H9 (cell line): ENCODE measurements around the gene FEV. TPM values are rescaled to one million over a fixed set of nuclear protein-coding genes. Genes with fewer than 3 reads are reported as not detected.

Experiments
- DNase-seq: peaks from one replicate; pipeline ENCODE4 v3.0.0-alpha.2; 2017
- H2AFZ ChIP-seq: one replicate; pipeline ENCODE4 v1.6.1; 2013; ENCODE audit warnings: mild to moderate bottlenecking, low read length, control low read depth, moderate library complexity
- H2AK5ac ChIP-seq: 2 replicates; pipeline ENCODE4 v1.6.1; 2013; ENCODE audit warnings: low read length, control low read depth, mixed read lengths; ENCODE audit not compliant: insufficient read length
- H2BK120ac ChIP-seq: one replicate; pipeline ENCODE4 v1.6.1; 2013; ENCODE audit warnings: low read depth, mild to moderate bottlenecking, low read length, control low read depth, inconsistent platforms; ENCODE audit not compliant: poor library complexity, severe bottlenecking
- H2BK12ac ChIP-seq: 2 replicates; pipeline ENCODE4 v1.6.1; 2013; ENCODE audit warnings: low read length, control low read depth, mixed read lengths, low read depth; ENCODE audit not compliant: insufficient read length
- H2BK15ac ChIP-seq: 2 replicates; pipeline ENCODE4 v1.6.1; 2013; ENCODE audit warnings: low read depth, low read length, control low read depth
- H2BK20ac ChIP-seq: one replicate; pipeline ENCODE4 v1.6.1; 2013; ENCODE audit warnings: low read depth, mild to moderate bottlenecking, low read length, control low read depth, inconsistent platforms; ENCODE audit not compliant: poor library complexity, severe bottlenecking
- H2BK5ac ChIP-seq: 2 replicates; pipeline ENCODE4 v1.6.1; 2013; ENCODE audit warnings: low read length, control low read depth, mixed read lengths; ENCODE audit not compliant: insufficient read length
- H3K14ac ChIP-seq: 2 replicates; pipeline ENCODE4 v1.6.1; 2013; ENCODE audit warnings: low read length, control low read depth; ENCODE audit not compliant: insufficient read depth
- H3K18ac ChIP-seq: 2 replicates; pipeline ENCODE4 v1.6.1; 2013; ENCODE audit warnings: low read depth, mild to moderate bottlenecking, mixed read lengths, low read length, control low read depth; ENCODE audit not compliant: insufficient read length
- H3K23ac ChIP-seq: 2 replicates; pipeline ENCODE4 v1.6.1; 2013; ENCODE audit warnings: low read length, control low read depth, mixed read lengths, low read depth; ENCODE audit not compliant: insufficient read length
- H3K23me2 ChIP-seq: 2 replicates; pipeline ENCODE4 v1.6.1; 2013; ENCODE audit warnings: low read depth, mild to moderate bottlenecking, mixed read lengths, low read length, control low read depth; ENCODE audit not compliant: insufficient read length, poor library complexity, severe bottlenecking
- H3K27ac ChIP-seq: 2 replicates; pipeline ENCODE4 v1.5.1; 2013; ENCODE audit warnings: low read length, control low read depth, mixed read lengths, low read depth; ENCODE audit not compliant: insufficient read length
- H3K27me3 ChIP-seq: 2 replicates; pipeline ENCODE4 v1.6.1; 2013; ENCODE audit warnings: low read length, control low read depth, inconsistent platforms; ENCODE audit not compliant: insufficient read depth
- H3K4ac ChIP-seq: 2 replicates; pipeline ENCODE4 v1.6.1; 2013; ENCODE audit warnings: low read depth, mild to moderate bottlenecking, control low read depth, inconsistent platforms, low read length, moderate library complexity
- H3K4me1 ChIP-seq: 2 replicates; pipeline ENCODE4 v1.6.1; 2013; ENCODE audit warnings: low read length, control low read depth, inconsistent platforms; ENCODE audit not compliant: insufficient read depth
- H3K4me2 ChIP-seq: 2 replicates; pipeline ENCODE4 v1.6.1; 2013; ENCODE audit warnings: low read length, control low read depth, mixed read lengths; ENCODE audit not compliant: insufficient read length, insufficient read depth
- H3K56ac ChIP-seq: 2 replicates; pipeline ENCODE4 v1.6.1; 2013; ENCODE audit warnings: low read depth, mild to moderate bottlenecking, mixed read lengths, low read length, control low read depth; ENCODE audit not compliant: insufficient read length
- H3K79me1 ChIP-seq: 2 replicates; pipeline ENCODE4 v1.6.1; 2013; ENCODE audit warnings: low read depth, mild to moderate bottlenecking, moderate library complexity, low read length, control low read depth, inconsistent platforms; ENCODE audit not compliant: insufficient read depth, poor library complexity, severe bottlenecking
- H3K79me2 ChIP-seq: 2 replicates; pipeline ENCODE4 v1.6.1; 2013; ENCODE audit warnings: low read length, control low read depth, inconsistent platforms; ENCODE audit not compliant: insufficient read depth
- H3K9ac ChIP-seq: 2 replicates; pipeline ENCODE4 v1.6.1; 2013; ENCODE audit warnings: low read length, control low read depth, mixed read lengths; ENCODE audit not compliant: insufficient read length; ENCODE audit errors: extremely low read depth
- H3K9me3 ChIP-seq: one replicate; pipeline ENCODE4 v1.6.1; 2013; ENCODE audit warnings: low read depth, low read length, inconsistent platforms; ENCODE audit not compliant: control insufficient read depth
- H3T11ph ChIP-seq: one replicate; pipeline ENCODE4 v1.6.1; 2013; ENCODE audit warnings: mild to moderate bottlenecking, low read length, control low read depth, inconsistent platforms
- H4K20me1 ChIP-seq: one replicate; pipeline ENCODE4 v1.6.1; 2013; ENCODE audit not compliant: control insufficient read depth, insufficient read length, insufficient read depth
- H4K5ac ChIP-seq: 2 replicates; pipeline ENCODE4 v1.6.1; 2013; ENCODE audit warnings: low read depth, mild to moderate bottlenecking, mixed read lengths, low read length, control low read depth; ENCODE audit not compliant: insufficient read length
- H4K8ac ChIP-seq: replicated peaks from 2 replicates; pipeline ENCODE4 v1.6.1; 2013; ENCODE audit warnings: low read length, control low read depth, mixed read lengths, low read depth; ENCODE audit not compliant: insufficient read length
- H4K91ac ChIP-seq: 2 replicates; pipeline ENCODE4 v1.6.1; 2013; ENCODE audit warnings: low read depth, mild to moderate bottlenecking, moderate library complexity, mixed read lengths, low read length, control low read depth; ENCODE audit not compliant: insufficient read length
- H3K27ac Mint-ChIP-seq, 3 experiments: 2 replicates in 2 of 3; 3 replicates in 1 of 3; pipeline ENCODE4 v1.8.0; 2020 to 2021; ENCODE audit warnings: mixed read lengths in 3 of 3, mild to moderate bottlenecking in 1 of 3, moderate library complexity in 1 of 3
- H3K27me3 Mint-ChIP-seq: 2 replicates; pipeline ENCODE4 v1.8.0; 2021; ENCODE audit warnings: low read depth, mild to moderate bottlenecking, moderate library complexity, mixed read lengths
- H3K36me3 Mint-ChIP-seq, 3 experiments: 2 replicates in 2 of 3; 3 replicates in 1 of 3; pipeline ENCODE4 v1.8.0; 2020 to 2021; ENCODE audit warnings: low read depth in 3 of 3, mixed read lengths in 3 of 3; ENCODE audit not compliant: insufficient read depth in 1 of 3
- H3K4me1 Mint-ChIP-seq, 2 experiments: 2 replicates each; pipeline ENCODE4 v1.8.0; 2020; ENCODE audit warnings: mixed read lengths in 2 of 2
- H3K4me3 Mint-ChIP-seq, 2 experiments: 2 replicates in 1 of 2; 3 replicates in 1 of 2; pipeline ENCODE4 v1.8.0; 2020 to 2021; ENCODE audit warnings: mild to moderate bottlenecking in 2 of 2, mixed read lengths in 2 of 2, moderate library complexity in 1 of 2
- H3K9me3 Mint-ChIP-seq, 2 experiments: 2 replicates in 1 of 2; 3 replicates in 1 of 2; pipeline ENCODE4 v1.8.0; 2020; ENCODE audit warnings: mild to moderate bottlenecking in 2 of 2, mixed read lengths in 2 of 2, moderate library complexity in 1 of 2
- WGBS: extraction: QIAGEN DNeasy Blood & Tissue Kit; methylation state at CpG from one replicate; pipeline ENCODE4 v1.1.7; 2013; ENCODE audit warnings: missing lambda C conversion rate, low lambda C conversion rate, mixed read lengths; ENCODE audit not compliant: insufficient read length; ENCODE audit errors: extremely low coverage; 5-methylcytosine and 5-hydroxymethylcytosine counted together
- total RNA-seq: library from RNA; stranded (reverse); gene quantifications from 2 replicates; pipeline ENCODE4 v1.2.1, GENCODE V29; 2021
- TF ChIP-seq, protein P1 (sequence below): fragments of 200-600 bp; sonication (generic); conservative IDR thresholded peaks from 3 replicates; pipeline ENCODE4 v1.8.0; 2021; ENCODE audit warnings: antibody characterized with exemption, mild to moderate bottlenecking

FEV gene
- total RNA-seq, 1 experiment from 2014 or later = not detected

DNA sequence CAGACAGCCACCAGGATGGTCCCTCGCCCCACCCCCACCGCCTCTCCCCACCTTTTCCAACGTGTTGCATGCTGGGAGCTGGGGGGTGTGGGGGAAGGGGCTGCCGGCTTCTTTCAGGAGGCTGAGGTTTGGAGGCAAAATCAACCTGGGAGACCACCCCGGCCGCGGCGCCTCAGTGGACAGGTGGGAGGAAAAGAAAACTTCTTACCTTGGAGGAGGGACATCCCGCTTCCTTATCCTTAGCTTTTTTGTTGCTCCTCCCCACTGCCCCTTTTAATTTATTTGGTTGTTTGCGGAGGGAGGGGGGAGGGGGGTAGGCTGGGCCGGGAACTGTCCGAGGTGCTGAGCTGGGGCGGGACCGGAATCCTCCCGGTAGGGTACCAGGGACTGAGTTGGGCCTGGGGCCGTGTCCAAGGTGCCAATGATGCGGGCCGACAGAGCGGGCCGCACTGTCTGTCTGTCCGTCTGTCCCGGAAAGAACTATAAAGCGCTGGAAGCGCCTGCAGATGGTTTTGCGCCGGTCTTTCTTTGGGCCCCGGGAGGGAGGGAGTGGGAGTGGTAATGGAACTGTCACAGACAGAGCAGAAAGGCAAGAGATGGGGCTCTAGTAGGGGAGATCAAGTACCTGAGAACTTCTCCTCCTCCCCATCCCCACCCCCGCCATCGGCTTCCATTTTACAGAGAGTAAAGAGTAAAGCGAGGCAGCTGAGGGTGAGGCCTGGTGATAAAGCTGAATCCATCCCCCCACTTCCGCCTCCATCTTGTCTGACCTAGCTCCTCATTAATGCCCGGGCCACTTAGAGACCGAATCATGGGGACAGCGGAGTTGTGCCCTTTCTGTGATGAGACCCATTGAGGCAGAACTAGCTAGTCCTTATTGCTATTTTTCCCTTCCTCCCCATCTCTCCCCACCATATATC is 23.1 kb downstream of the FEV start:
- WGBS = no CpG with 5 or more reads among the region's 34 CpGs
- H2AK5ac ChIP-seq = no peak overlapping the region
- H2BK120ac ChIP-seq = no peak overlapping the region
- no peak overlapping the region for H3K9ac ChIP-seq
- H2BK20ac ChIP-seq = no peak overlapping the region
- H3K4me1 Mint-ChIP-seq = peaks cover 23 to 35% of the 10 kb centered on the region in 2 experiments
- DNase-seq = peak; percentile 74
- no peaks in the 10 kb centered on the region for H3K9me3 ChIP-seq
- H2BK15ac ChIP-seq = no peak overlapping the region
- no peak overlapping the region for H3T11ph ChIP-seq
- H4K20me1 ChIP-seq = no peaks in the 10 kb centered on the region
- H3K27ac ChIP-seq = no peak overlapping the region
- no peak overlapping the region for H2BK5ac ChIP-seq
- no peak overlapping the region for H2BK12ac ChIP-seq
- TF ChIP-seq, protein P1, sequence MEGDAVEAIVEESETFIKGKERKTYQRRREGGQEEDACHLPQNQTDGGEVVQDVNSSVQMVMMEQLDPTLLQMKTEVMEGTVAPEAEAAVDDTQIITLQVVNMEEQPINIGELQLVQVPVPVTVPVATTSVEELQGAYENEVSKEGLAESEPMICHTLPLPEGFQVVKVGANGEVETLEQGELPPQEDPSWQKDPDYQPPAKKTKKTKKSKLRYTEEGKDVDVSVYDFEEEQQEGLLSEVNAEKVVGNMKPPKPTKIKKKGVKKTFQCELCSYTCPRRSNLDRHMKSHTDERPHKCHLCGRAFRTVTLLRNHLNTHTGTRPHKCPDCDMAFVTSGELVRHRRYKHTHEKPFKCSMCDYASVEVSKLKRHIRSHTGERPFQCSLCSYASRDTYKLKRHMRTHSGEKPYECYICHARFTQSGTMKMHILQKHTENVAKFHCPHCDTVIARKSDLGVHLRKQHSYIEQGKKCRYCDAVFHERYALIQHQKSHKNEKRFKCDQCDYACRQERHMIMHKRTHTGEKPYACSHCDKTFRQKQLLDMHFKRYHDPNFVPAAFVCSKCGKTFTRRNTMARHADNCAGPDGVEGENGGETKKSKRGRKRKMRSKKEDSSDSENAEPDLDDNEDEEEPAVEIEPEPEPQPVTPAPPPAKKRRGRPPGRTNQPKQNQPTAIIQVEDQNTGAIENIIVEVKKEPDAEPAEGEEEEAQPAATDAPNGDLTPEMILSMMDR = no peak
- H4K91ac ChIP-seq = no peak overlapping the region
- no peak overlapping the region; a peak in 1 of 7 replicates for H3K27ac Mint-ChIP-seq
- H3K4ac ChIP-seq = no peak overlapping the region
- H3K18ac ChIP-seq = no peak overlapping the region
- peaks cover 20% of the 10 kb centered on the region for H3K27me3 ChIP-seq
- no peak overlapping the region for H2AFZ ChIP-seq
- peak overlapping the region; percentile 4 for H3K4me2 ChIP-seq
- peaks cover 4% of the 10 kb centered on the region; the same call in 1 of the 2 replicates for H3K4me1 ChIP-seq
- H3K36me3 Mint-ChIP-seq = no peaks in the 10 kb centered on the region; a peak in 3 of 7 replicates
- no peak overlapping the region for H3K56ac ChIP-seq
- H3K9me3 Mint-ChIP-seq = peaks cover 0 to 2% of the 10 kb centered on the region in 2 experiments; a peak in 2 of 5 replicates
- H3K14ac ChIP-seq = no peak overlapping the region
- H3K23me2 ChIP-seq = peaks cover 16% of the 10 kb centered on the region
- no peak overlapping the region for H3K23ac ChIP-seq
- no peak overlapping the region for H4K8ac ChIP-seq
- H3K4me3 Mint-ChIP-seq = peak overlapping the region; percentile 32 to 84; a peak in 4 of 5 replicates
- peaks cover 64% of the 10 kb centered on the region for H3K27me3 Mint-ChIP-seq
- H4K5ac ChIP-seq = no peak overlapping the region
- no peaks in the 10 kb centered on the region for H3K79me1 ChIP-seq
- no peaks in the 10 kb centered on the region for H3K79me2 ChIP-seq
